GM03348 (cell line): ENCODE data around the gene DPP3.

Experiments
- DNase-seq: peaks from one replicate; pipeline ENCODE4 v3.0.0; 2012; ENCODE audit warnings: low spot score

DPP3 gene

DNA sequence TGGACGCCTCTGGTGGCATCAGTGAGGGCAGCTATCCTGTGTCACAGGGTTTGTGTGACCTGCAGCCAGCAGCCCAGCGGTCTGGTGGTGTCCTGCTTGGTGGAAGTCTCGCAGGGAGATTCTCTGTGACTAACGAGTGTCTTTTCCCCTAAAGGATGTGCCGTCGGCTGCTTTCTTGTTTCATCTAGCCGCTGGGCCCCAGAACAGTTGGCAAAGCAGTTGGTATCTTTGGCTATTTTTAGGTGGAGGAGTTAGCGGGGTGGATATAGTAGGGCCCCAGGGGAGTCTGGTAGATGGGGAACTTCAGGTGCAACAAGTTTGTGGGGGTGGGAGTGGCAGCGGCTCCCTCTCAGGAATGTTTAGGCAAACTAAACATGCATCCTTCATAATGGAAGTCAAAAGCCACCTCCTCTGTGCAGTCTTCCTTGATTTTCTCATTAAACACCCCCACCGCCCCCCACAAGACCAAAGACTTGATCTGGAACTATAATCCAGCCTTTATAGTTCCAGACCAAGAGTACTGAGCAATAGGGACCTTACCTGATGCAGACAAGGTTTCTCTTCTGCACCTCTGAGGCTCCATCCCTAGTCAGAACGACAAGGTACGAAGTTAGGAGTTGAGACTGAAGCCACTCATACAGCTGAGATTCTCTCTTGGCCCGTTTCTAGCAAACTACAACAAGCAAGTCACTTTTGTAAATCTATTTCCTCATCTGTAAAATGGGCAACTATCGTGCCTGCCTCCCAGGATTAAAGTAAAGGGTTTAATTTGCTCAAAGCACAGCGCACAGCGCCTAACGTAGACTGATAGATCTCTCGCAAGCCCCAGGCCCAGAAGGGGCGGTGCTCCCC, 14.6 kb upstream of the DPP3 start:
- DNase-seq = no peak

DNA sequence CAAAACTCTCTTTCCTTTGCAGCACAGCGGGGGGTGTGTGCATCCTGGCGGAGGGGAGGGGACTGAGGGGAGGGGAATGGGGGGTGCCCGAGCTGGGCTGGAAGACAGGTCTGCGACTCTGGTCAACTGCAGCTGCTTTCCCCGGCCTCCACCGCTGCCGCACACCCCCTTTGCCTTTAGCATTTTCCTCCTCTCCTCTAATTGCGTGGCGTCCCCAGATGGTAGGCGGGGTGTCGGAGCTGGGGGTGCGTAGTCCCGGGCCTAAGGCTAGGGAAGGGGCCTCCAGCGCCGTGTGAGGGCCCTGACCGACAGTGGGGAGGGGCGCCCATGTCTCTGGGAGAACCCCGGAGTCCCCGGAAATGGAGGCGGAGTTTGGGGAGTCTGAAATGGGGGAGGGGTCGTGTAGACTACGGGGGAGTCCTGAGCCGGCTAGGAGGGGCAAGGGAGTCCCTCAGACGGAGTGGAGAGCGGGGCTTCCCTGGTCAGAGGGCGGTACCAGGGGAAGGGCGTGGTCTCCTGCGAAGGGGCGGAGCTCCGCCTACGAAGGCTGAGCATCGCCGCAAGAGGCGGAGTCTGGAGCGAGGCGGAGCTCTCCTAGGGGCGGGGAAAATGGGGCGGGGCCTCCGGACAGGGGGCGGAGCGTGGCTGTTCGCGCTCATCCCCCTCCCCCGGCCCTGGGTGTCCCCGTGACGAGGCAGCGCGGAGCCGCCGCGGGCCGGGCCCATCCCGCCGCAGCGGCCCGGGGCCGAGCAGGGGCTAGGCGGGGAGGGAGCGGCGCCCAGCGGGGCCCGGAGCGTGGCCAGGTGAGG, 13.8 kb upstream of the DPP3 start, which contains the start of gene PELI3:
Gene PELI3, plus strand, starts transcription at position 681 of the 809 bp plus-strand sequence. CDS start 1,224 bp downstream, outside the sequence.
- peak; percentile 99 for DNase-seq

DNA sequence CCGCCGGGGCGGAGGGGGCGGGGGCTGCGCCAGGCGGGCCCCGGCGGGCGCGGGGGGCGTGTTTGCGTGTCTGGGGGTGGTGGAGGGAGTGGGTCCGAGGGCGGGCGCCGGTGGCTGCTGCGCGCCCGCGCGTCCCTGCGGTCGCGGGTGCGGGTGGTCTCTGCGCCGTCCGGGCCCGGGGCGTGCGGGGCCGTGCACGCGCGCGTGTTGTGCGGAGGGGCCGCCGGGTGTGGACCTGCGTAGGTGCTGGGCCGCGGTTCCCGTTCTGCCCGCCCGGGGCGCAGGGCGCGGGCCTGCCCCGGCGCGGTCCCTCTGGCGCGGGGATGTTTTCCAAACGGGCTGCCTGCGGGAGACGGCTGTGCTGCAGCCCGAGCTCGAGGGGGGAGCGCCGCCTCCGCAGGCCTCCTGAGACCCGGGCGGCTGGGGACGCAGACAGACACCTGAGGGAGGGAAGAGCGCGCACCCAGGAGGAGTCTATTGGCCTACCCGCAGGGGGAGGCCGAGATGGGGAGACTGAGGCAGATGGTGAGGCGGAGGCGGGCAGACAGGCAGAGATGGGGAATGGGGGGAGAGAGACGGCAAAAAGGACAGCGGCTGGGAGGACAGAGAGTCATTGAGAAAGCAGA, 13.1 kb upstream of the DPP3 start:
- DNase-seq = peak; percentile 79

DNA sequence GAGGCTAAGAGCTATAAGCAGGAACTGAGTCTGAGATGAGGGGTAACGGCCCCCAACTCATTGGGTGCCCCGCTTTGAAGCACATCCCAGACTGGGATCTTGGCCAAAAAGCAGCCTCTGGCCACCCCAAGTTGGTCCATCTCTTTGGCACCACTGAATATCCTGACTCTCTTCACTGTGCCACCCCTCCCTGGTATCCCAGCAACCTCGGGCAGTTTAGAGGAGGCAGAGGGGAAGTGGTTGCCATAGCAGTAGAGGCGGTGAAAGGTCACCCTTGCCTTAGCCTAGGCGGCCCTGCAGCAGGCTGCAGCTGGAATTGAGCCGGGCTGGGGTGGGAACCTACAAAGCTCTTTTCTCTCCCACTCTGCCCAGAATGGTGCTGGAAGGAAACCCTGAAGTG, 12.5 kb upstream of the DPP3 start:
- DNase-seq = no peak

DNA sequence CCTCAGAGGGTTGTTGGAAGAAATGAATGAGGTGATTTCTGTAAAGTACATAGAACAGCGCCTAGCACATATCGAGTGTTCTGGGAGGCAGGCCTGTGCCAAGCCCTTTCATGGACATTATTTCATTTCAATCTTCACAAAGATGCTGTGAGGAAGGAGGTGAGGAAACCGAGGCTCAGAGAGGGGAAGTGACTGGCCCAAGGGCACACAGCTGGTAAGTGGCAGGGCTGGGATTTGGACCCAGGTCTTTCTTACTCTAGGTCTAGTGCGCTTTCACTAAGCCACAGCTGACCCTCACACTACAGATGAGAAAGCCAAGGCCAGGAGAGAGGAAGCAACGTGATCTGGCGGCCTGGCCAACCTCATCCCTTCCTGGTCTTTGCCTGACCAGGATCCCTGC, 11.5 kb upstream of the DPP3 start:
- DNase-seq = no peak

- DNase-seq = no peak
Observed at GRCh38 chr11:66469441-66469840, 10.8 kb upstream of the DPP3 start.

DNA sequence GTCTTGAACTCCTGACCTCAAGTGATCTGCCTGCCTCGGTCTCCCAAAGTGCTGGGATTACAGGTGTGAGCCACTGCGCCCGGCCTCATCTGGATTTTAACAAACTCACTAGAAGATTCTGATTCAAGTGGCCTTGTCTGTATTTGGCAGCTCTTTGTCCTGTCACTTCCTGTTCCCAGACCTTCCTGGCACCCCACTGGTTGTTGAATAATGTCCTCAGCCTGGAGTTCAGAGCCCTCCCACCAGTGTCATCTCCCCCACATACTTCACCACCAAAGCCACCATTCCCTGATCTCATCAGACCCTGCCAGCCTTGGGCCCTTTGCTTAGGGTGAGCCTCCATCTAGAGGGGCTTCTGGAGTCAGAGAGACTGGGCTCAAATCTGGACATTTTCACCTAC, 10.2 kb upstream of the DPP3 start:
- DNase-seq = no peak

DNA sequence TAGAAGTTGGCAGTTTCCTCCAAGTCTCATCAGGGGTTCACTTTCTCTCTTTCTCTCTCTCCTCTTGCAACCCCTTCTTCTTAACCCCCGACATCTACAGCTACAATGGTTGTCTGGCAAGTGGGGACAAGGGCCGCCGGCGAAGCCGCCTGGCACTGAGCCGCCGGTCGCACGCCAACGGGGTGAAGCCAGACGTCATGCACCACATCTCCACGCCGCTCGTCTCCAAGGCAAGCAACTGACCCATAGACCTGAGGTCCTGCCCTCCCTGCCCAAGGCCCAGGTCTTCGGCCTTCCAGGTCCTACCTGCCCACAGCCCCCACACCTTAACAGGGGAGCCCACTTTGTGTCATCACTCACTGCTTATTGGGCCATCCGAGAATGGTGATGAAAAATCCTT, 9.1 kb upstream of the DPP3 start:
- no peak for DNase-seq

DNA sequence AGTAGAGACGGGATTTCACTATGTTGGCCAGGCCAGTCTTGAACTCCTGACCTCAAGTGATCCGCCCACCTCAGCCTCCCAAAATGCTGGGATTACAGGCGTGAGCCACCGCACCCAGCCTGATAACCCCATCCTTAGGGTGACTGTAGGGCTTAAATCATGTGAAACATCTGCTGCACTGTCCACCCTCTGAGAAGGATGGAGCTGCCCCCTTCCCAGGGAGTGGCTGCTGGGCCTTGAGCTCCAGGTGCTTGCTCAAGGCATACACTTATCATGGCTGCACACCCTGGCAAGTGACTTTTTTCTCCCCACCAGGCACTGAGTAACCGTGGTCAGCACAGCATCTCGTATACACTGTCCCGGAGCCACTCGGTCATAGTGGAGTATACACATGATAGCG, 8.2 kb upstream of the DPP3 start:
- DNase-seq = no peak

- DNase-seq = no peak
Observed at GRCh38 chr11:66473167-66473566, 7.1 kb upstream of the DPP3 start.

GRCh38 chr11:66473608-66474515, 6.4 kb upstream of the DPP3 start:
- DNase-seq = no peak

DNA sequence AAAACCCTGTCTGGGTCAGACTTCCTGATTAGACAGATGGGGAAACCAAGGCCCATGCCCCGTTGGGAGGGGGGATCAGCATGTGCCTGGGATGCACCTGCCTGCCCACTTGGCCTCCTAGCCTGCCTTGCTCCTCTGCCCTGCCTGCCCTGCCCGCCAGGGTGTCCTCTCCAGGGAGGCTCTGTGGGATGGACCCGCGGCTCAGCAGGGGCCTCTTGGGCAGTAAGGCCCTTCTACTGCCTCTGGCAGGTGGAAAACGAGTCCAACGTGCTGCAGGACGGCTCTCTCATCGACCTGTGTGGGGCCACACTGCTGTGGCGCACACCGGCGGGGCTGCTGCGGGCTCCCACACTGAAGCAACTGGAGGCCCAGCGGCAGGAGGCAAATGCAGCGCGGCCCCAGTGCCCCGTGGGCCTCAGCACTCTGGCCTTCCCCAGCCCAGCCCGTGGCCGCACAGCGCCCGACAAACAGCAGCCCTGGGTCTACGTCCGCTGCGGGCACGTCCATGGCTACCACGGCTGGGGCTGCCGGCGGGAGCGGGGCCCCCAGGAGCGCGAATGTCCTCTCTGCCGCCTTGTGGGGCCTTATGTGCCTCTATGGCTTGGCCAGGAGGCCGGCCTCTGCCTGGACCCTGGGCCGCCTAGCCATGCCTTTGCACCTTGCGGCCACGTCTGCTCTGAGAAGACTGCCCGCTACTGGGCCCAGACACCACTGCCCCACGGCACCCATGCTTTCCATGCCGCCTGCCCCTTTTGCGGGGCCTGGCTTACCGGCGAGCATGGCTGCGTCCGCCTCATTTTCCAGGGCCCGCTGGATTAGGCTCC, 4.7 kb upstream of the DPP3 start:
- no peak for DNase-seq

DNA sequence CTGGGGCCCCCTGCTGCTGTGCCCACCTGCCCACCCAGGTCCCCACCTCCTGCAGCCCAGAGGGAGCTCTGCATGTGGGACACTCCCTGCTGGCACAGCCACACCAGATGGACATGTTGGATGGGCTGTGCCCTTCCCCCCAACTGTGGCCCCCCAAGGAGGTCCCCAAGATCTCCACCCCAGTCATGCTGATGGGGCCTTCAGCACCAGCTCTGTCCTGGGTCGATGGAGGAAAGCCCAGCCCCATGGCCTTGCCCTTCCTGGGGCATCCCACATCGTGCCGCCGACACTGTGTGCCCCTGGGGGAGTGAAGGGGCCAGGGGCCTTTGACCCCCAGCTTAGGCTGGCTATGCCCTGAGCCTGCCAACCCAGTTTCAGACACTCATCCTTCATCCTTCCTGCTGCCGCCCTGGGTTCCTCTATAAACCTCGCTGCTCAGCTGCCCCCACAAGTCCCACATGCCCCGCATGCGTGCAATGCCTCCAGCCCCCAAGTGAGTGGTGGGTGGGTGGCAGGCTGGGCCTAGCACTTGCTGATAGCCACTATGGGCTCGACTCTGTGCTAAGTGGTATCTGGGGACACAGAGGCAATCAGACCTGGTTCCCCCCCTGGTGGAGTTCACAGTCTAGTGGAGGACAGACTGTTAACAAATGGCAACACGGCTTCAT, 3.9 kb upstream of the DPP3 start:
- DNase-seq = no peak

DNA sequence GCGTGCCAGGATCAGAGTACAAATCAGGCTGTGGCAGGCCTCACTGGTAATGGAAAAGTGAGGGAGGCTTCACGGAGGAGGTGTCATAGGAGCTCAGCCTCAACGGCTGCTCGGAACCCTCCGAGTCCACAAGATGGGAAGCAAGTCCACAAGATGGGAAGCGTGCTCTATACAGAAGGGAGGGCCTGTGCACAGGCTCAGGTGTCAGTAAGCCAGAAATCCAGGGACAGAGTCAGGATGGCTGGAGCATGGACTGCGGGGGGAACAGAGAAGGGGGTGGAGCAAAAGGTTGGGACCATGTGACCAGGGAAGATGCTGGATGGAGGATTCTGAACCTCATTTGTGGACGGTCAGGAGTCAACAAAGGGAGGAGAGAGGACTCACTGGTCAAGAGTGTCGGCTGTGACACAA, 3.4 kb upstream of the DPP3 start:
- DNase-seq = no peak

DNA sequence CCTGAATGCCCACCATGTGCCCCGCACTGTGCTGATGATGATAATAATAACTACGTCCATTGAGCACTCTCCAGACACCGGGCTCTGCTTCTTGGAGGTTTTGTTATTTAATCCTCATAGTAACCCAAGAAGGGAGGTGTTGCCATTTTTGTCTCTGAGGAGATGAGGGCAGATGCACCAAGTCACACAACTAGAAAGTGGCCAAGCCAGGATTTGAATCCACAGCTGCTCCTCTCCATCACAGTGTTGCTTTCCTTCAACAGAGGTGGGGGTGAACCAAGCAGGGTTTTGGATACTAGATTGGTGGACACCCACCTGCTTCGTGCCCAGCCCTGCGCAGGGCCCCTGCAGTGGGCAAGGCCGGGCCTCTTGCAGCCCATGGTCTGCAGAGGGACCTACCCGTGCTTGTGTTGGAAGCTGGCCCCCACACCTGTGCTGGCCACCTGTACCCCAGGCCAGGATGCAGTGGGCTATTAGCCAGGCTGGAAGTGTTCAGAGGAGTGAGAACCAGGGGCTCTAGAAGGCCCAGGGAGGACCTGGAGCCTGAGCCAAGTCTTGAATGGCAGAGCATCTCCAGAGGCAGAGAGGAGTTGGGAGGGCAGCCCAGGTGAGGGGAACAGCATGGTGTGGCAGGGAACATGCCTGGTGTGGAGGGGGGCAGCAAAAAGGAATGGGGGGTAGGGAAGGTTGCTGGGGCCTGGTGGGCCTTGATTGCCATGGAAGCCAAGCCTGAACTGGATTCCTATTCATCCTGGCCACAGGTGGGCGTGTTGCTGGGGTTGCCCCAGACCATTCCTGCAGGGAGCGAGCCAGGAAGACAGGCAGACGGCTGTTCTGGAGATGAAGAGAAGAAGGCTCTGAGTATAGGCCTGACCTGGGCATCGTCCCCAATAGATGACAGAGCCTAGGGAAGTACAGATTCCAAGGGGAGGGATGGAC, 2.7 kb upstream of the DPP3 start:
- DNase-seq = no peak

GRCh38 chr11:66478729-66479393, 1.4 kb upstream of the DPP3 start:
- no peak for DNase-seq

- DNase-seq = peak; percentile 66
Observed at GRCh38 chr11:66479394-66480116, 679 bp upstream of the DPP3 start.
